ENCODE results near the gene ZNF350. TPM values are rescaled to one million over a fixed set of nuclear protein-coding genes. Genes with fewer than 3 reads are reported as not detected.
"Not testable (repeated sequence)": the region's sequence is repeated elsewhere in the genome, so short reads cannot be mapped to it uniquely, and the experiment has no call there.

The ZNF350 gene
- total and polyA plus RNA-seq, 4 experiments from 2014 or later = 22.4 to 38.9 (median 31.0) TPM

DNA sequence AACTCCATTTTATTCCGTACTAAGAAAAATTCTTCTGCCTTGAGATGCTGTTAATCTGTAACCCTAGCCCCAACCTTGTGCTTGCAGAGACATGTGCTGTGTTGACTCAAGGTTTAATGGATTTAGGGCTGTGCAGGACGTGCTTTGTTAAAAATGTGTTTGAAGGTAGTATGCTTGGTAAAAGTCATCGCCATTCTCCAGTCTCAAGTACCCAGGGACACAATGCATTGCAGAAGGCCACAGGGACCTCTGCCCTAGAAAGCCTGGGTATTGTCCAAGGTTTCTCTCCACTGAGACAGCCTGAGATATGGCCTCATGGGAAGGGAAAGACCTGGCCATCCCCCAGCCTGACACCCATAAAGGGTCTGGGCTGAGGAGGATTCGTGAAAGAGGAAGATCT, 28.8 kb downstream of the ZNF350 start:
- H3K27ac ChIP-seq (ENCODE audit: low read depth, low read length); H3K36me3 ChIP-seq (ENCODE audit: insufficient read depth, low read length); H3K27ac Mint-ChIP-seq; H3K4me3 ChIP-seq (ENCODE audit: low read length in 2 of 2); DNase-seq; POLR2A ChIA-PET (ENCODE audit: partially characterized antibody); H3K27me3 Mint-ChIP-seq; H3K4me1 ChIP-seq (ENCODE audit: insufficient read depth, low read length); H3K4me1 Mint-ChIP-seq; H3K4me3 Mint-ChIP-seq; H3K27me3 ChIP-seq (ENCODE audit: insufficient read depth, low read length); CTCF ChIA-PET (ENCODE audit: partially characterized antibody); intact Hi-C loops (cut with micrococcal nuclease): not testable (repeated sequence)
- peaks cover 5 to 61% of the 10 kb centered on the region in 2 donors for H3K9me3 ChIP-seq (ENCODE audit: control insufficient read depth in 1 of 2, low read length in 2 of 2)
- Mint-ChIP-seq H3K9me3 (peaks cover 7 to 94% (median 83%) of the 10 kb centered on the region in 8 donors), H3K36me3 (peaks cover 41 to 54% of the 10 kb centered on the region in 2 donors)

- CTCF ChIA-PET (ENCODE audit: partially characterized antibody) = no interaction called here
- DNase-seq = no peak
- Mint-ChIP-seq H3K4me3 (no peak overlapping the region), H3K4me1 (no peaks in the 10 kb centered on the region), H3K27me3 (no peaks in the 10 kb centered on the region), H3K27ac (no peak overlapping the region), H3K9me3 (peaks cover 0 to 90% (median 84%) of the 10 kb centered on the region in 8 donors), H3K36me3 (peaks cover 31 to 51% of the 10 kb centered on the region in 2 donors)
- peaks cover 30 to 62% of the 10 kb centered on the region in 2 donors for H3K9me3 ChIP-seq (ENCODE audit: control insufficient read depth in 1 of 2, low read length in 2 of 2)
- H3K4me1 ChIP-seq (ENCODE audit: insufficient read depth, low read length) = no peaks in the 10 kb centered on the region
- H3K4me3 ChIP-seq (ENCODE audit: low read length in 2 of 2) = no peak overlapping the region
- no peaks in the 10 kb centered on the region for H3K27me3 ChIP-seq (ENCODE audit: insufficient read depth, low read length)
- H3K27ac ChIP-seq (ENCODE audit: low read depth, low read length) = no peak overlapping the region
- peaks cover 6% of the 10 kb centered on the region for H3K36me3 ChIP-seq (ENCODE audit: insufficient read depth, low read length)
- POLR2A ChIA-PET (ENCODE audit: partially characterized antibody) = no interaction called here
- intact Hi-C loops (cut with micrococcal nuclease) = no loop called here
Measured at GRCh38 chr19:51948975-51949374, 37.7 kb downstream of the ZNF350 start.

GRCh38 chr19:51946602-51947001, 40.0 kb downstream of the ZNF350 start:
- no peaks in the 10 kb centered on the region for H3K4me1 Mint-ChIP-seq
- no peaks in the 10 kb centered on the region for H3K27me3 ChIP-seq (ENCODE audit: insufficient read depth, low read length)
- peaks cover 0 to 99% (median 96%) of the 10 kb centered on the region in 8 donors for H3K9me3 Mint-ChIP-seq
- peaks cover 50 to 68% of the 10 kb centered on the region in 2 donors for H3K36me3 Mint-ChIP-seq
- H3K4me1 ChIP-seq (ENCODE audit: insufficient read depth, low read length) = no peaks in the 10 kb centered on the region
- H3K4me3 Mint-ChIP-seq = no peak overlapping the region
- POLR2A ChIA-PET (ENCODE audit: partially characterized antibody) = no interaction called here
- H3K27ac ChIP-seq (ENCODE audit: low read depth, low read length) = no peak overlapping the region
- H3K36me3 ChIP-seq (ENCODE audit: insufficient read depth, low read length) = peaks cover 30% of the 10 kb centered on the region
- no peak overlapping the region for H3K27ac Mint-ChIP-seq
- CTCF ChIA-PET (ENCODE audit: partially characterized antibody) = interaction anchor here (1.1 kb wide), 1 partner anchor 9 kb away, joined by 3 read pairs; no protein-coding TSS in a partner anchor
- H3K9me3 ChIP-seq (ENCODE audit: control insufficient read depth in 1 of 2, low read length in 2 of 2) = peaks cover 31 to 77% of the 10 kb centered on the region in 2 donors
- intact Hi-C loops (cut with micrococcal nuclease) = no loop called here
- no peak overlapping the region for H3K4me3 ChIP-seq (ENCODE audit: low read length in 2 of 2)
- no peak for DNase-seq
- no peaks in the 10 kb centered on the region for H3K27me3 Mint-ChIP-seq

DNA sequence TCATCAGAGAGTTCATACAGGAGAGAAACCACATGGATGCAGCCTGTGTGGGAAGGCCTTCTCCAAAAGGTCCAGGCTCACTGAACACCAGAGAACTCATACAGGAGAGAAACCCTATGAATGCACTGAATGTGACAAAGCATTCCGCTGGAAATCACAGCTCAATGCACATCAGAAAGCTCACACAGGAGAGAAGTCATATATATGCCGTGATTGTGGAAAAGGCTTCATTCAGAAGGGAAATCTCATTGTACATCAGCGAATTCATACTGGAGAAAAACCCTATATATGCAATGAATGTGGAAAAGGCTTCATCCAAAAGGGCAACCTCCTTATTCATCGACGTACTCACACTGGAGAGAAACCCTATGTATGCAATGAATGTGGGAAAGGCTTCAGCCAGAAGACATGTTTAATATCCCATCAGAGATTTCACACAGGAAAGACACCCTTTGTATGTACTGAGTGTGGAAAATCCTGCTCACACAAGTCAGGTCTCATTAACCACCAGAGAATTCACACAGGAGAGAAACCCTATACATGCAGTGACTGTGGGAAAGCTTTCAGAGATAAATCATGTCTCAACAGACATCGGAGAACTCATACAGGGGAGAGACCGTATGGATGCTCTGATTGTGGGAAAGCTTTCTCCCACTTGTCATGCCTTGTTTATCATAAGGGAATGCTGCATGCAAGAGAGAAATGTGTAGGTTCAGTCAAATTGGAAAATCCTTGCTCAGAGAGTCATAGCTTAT, 41.7 kb downstream of the ZNF350 start:
- Histone ChIP-seq H3K4me1 (ENCODE audit: insufficient read depth, low read length) (no peaks in the 10 kb centered on the region), H3K27me3 (ENCODE audit: insufficient read depth, low read length) (no peaks in the 10 kb centered on the region), H3K27ac (ENCODE audit: low read depth, low read length) (no peak overlapping the region), H3K36me3 (ENCODE audit: insufficient read depth, low read length) (peaks cover 43% of the 10 kb centered on the region), H3K4me3 (ENCODE audit: low read length in 2 of 2) (peak overlapping the region; percentile 11 to 29), H3K9me3 (ENCODE audit: control insufficient read depth in 1 of 2, low read length in 2 of 2) (peaks cover 31 to 83% of the 10 kb centered on the region in 2 donors)
- POLR2A ChIA-PET (ENCODE audit: partially characterized antibody) = no interaction called here
- intact Hi-C loops (cut with micrococcal nuclease) = no loop called here
- H3K9me3 Mint-ChIP-seq = peaks cover 0 to 99% (median 95%) of the 10 kb centered on the region in 8 donors
- DNase-seq = no peak
- H3K4me3 Mint-ChIP-seq = peak overlapping the region in 1 of 8 donors; percentile 6
- peaks cover 61 to 77% of the 10 kb centered on the region in 2 donors for H3K36me3 Mint-ChIP-seq
- H3K27me3 Mint-ChIP-seq = no peaks in the 10 kb centered on the region
- CTCF ChIA-PET (ENCODE audit: partially characterized antibody) = no interaction called here
- no peaks in the 10 kb centered on the region for H3K4me1 Mint-ChIP-seq
- peak overlapping the region in 1 of 7 donors; percentile 22 for H3K27ac Mint-ChIP-seq

GRCh38 chr19:51938936-51939335, 47.7 kb downstream of the ZNF350 start:
- Mint-ChIP-seq H3K4me1 (peaks cover 0 to 4% (median under 1%) of the 10 kb centered on the region in 4 donors), H3K36me3 (peaks cover 90 to 100% of the 10 kb centered on the region in 2 donors), H3K27ac (no peak overlapping the region), H3K27me3 (no peaks in the 10 kb centered on the region), H3K4me3 (no peak overlapping the region), H3K9me3 (peaks cover 0 to 98% (median 91%) of the 10 kb centered on the region in 8 donors)
- H3K27ac ChIP-seq (ENCODE audit: low read depth, low read length) = no peak overlapping the region
- intact Hi-C loops (cut with micrococcal nuclease) = no loop called here
- ChIA-PET CTCF (ENCODE audit: partially characterized antibody) (no interaction called here), POLR2A (ENCODE audit: partially characterized antibody) (no interaction called here)
- H3K4me1 ChIP-seq (ENCODE audit: insufficient read depth, low read length) = no peaks in the 10 kb centered on the region
- peaks cover 6 to 59% of the 10 kb centered on the region in 2 donors for H3K9me3 ChIP-seq (ENCODE audit: control insufficient read depth in 1 of 2, low read length in 2 of 2)
- H3K36me3 ChIP-seq (ENCODE audit: insufficient read depth, low read length) = peaks cover 70% of the 10 kb centered on the region
- DNase-seq = no peak
- H3K4me3 ChIP-seq (ENCODE audit: low read length in 2 of 2) = no peak overlapping the region
- no peaks in the 10 kb centered on the region for H3K27me3 ChIP-seq (ENCODE audit: insufficient read depth, low read length)

- Mint-ChIP-seq H3K4me3 (peak overlapping the region in 1 of 8 donors; percentile 53), H3K27me3 (no peaks in the 10 kb centered on the region), H3K27ac (no peak overlapping the region), H3K36me3 (peaks cover 85 to 86% of the 10 kb centered on the region in 2 donors), H3K9me3 (peaks cover 2 to 83% (median 60%) of the 10 kb centered on the region in 8 donors), H3K4me1 (peaks cover 13 to 34% (median 18%) of the 10 kb centered on the region in 4 donors)
- peaks cover 6 to 26% of the 10 kb centered on the region in 2 donors for H3K9me3 ChIP-seq (ENCODE audit: control insufficient read depth in 1 of 2, low read length in 2 of 2)
- H3K4me1 ChIP-seq (ENCODE audit: insufficient read depth, low read length) = peaks cover 11% of the 10 kb centered on the region
- CTCF ChIA-PET (ENCODE audit: partially characterized antibody) = interaction anchor here (0.6 kb wide), 1 partner anchor 214 kb away, joined by 3 read pairs; no protein-coding TSS in a partner anchor
- no peak for DNase-seq
- no peak overlapping the region for H3K27ac ChIP-seq (ENCODE audit: low read depth, low read length)
- H3K36me3 ChIP-seq (ENCODE audit: insufficient read depth, low read length) = peaks cover 45% of the 10 kb centered on the region
- H3K4me3 ChIP-seq (ENCODE audit: low read length in 2 of 2) = no peak overlapping the region
- intact Hi-C loops (cut with micrococcal nuclease) = no loop called here
- H3K27me3 ChIP-seq (ENCODE audit: insufficient read depth, low read length) = no peaks in the 10 kb centered on the region
- POLR2A ChIA-PET (ENCODE audit: partially characterized antibody) = interaction anchor here (0.6 kb wide), 1 partner anchor 32 kb away, joined by 3 read pairs; no protein-coding TSS in a partner anchor
Measured at GRCh38 chr19:51931921-51932320, 54.7 kb downstream of the ZNF350 start.

GRCh38 chr19:51927859-51928258, 58.8 kb downstream of the ZNF350 start:
- POLR2A ChIA-PET (ENCODE audit: partially characterized antibody) = interaction anchor here (1.5 kb wide), 1 partner anchor 120 kb away, joined by 5 read pairs; no protein-coding TSS in a partner anchor
- peaks cover 0 to 9% of the 10 kb centered on the region in 2 donors for H3K9me3 ChIP-seq (ENCODE audit: control insufficient read depth in 1 of 2, low read length in 2 of 2)

More at GRCh38 chr19:51927859-51928258, 58.8 kb downstream of the ZNF350 start:
- H3K27me3 ChIP-seq (ENCODE audit: insufficient read depth, low read length) = no peaks in the 10 kb centered on the region
- CTCF ChIA-PET (ENCODE audit: partially characterized antibody) = no interaction called here
- peaks cover 0 to 2% of the 10 kb centered on the region in 2 donors for H3K27me3 Mint-ChIP-seq
- H3K4me1 Mint-ChIP-seq = peaks cover 16 to 38% (median 24%) of the 10 kb centered on the region in 4 donors
- H3K36me3 ChIP-seq (ENCODE audit: insufficient read depth, low read length) = peaks cover 11% of the 10 kb centered on the region
- peak overlapping the region; percentile 55 for H3K27ac ChIP-seq (ENCODE audit: low read depth, low read length)
- peaks cover 4 to 83% (median 65%) of the 10 kb centered on the region in 8 donors for H3K9me3 Mint-ChIP-seq
- peak overlapping the region; percentile 85 to 91 for H3K4me3 ChIP-seq (ENCODE audit: low read length in 2 of 2)
- H3K4me1 ChIP-seq (ENCODE audit: insufficient read depth, low read length) = peaks cover 11% of the 10 kb centered on the region
- peak overlapping the region in 5 of 7 donors; percentile 82 to 97 (median 93) for H3K27ac Mint-ChIP-seq
- peaks cover 61 to 66% of the 10 kb centered on the region in 2 donors for H3K36me3 Mint-ChIP-seq
- no peak for DNase-seq
- H3K4me3 Mint-ChIP-seq = peak overlapping the region; percentile 93 to 99 (median 98)
- intact Hi-C loops (cut with micrococcal nuclease) = loop anchor here (1.0 to 10.0 kb wide), 6 partner anchors 23 to 337 kb away; partner anchors contain the start of genes ZNF350, ZNF649 and ZNF766

All from CD4-positive, alpha-beta memory T cell (primary cell).